HepG2 (cell line): ENCODE measurements around the gene COQ4.

Source experiments
- CTCF ChIP-seq: sonication (generic); formaldehyde crosslinking; IDR thresholded peaks from 2 replicates; pipeline ENCODE4 v1.5.0; 2020; ENCODE audit warnings: mild to moderate bottlenecking, missing genetic modification reagents, moderate library complexity
- FIP1L1 ChIP-seq: fragments of 200-400 bp; formaldehyde crosslinking; IDR thresholded peaks from 2 replicates; pipeline ENCODE4 v1.6.1; 2018; ENCODE audit warnings: low read depth, mild to moderate bottlenecking, low read length, moderate library complexity, borderline replicate concordance; ENCODE audit not compliant: insufficient read depth
- JARID2 ChIP-seq: sonication (generic); formaldehyde crosslinking; IDR thresholded peaks from 2 replicates; pipeline ENCODE4 v1.8.1; 2023; ENCODE audit warnings: missing genetic modification reagents, inconsistent platforms; ENCODE audit not compliant: insufficient replicate concordance
- JUNB ChIP-seq: sonication (generic); formaldehyde crosslinking; IDR thresholded peaks from 2 replicates; pipeline ENCODE4 v1.8.0; 2022; ENCODE audit warnings: missing genetic modification reagents, mild to moderate bottlenecking, borderline replicate concordance
- KMT2A ChIP-seq: sonication (generic); formaldehyde crosslinking; IDR thresholded peaks from 2 replicates; pipeline ENCODE4 v1.4.0; 2020; ENCODE audit warnings: missing genetic modification reagents
- RAD21 ChIP-seq: fragments of 450-650 bp; formaldehyde crosslinking; IDR thresholded peaks from 2 replicates; pipeline ENCODE4 v1.5.0; 2020; ENCODE audit warnings: mild to moderate bottlenecking
- RFX5 ChIP-seq: IDR thresholded peaks from 2 replicates; pipeline ENCODE4 v1.6.1; 2011; ENCODE audit warnings: low read depth, low read length, improper control_type of control experiment
- TBP ChIP-seq: sonication (generic); formaldehyde crosslinking; IDR thresholded peaks from 2 replicates; pipeline ENCODE4 v1.5.0; 2020; ENCODE audit warnings: missing genetic modification reagents

GRCh38 chr9:128335914-128336313, 13.3 kb downstream of the COQ4 start:
- no peak for TF ChIP-seq RFX5
- no peak for TF ChIP-seq JARID2
- TF ChIP-seq TBP (CRISPR knock-in tag), result no peak
- no peak for TF ChIP-seq FIP1L1
- no peak for TF ChIP-seq RAD21 (CRISPR knock-in tag)
- TF ChIP-seq JUNB (CRISPR knock-in tag), result no peak
- no peak for TF ChIP-seq CTCF (CRISPR knock-in tag)
- no peak for TF ChIP-seq KMT2A (CRISPR knock-in tag)
